ENCODE data around the gene ING3. TPM values are rescaled to one million over a fixed set of nuclear protein-coding genes. Genes with fewer than 3 reads are reported as not detected.

The ING3 gene
- total RNA-seq, 1 experiment from 2014 or later = 9.6 TPM

GRCh38 chr7:120994512-120995410 lies 44.2 kb downstream of the ING3 start:
- no peak overlapping the region for H3K4me3 Mint-ChIP-seq (ENCODE audit: low read depth, unreplicated experiment)
- intact Hi-C loops (cut with micrococcal nuclease; ENCODE audit: unreplicated experiment) = no loop called here
- peaks cover 23% of the 10 kb centered on the region for H3K4me1 Mint-ChIP-seq (ENCODE audit: low read depth, unreplicated experiment)
- DNase-seq = no peak
- TF ChIP-seq, protein P1, sequence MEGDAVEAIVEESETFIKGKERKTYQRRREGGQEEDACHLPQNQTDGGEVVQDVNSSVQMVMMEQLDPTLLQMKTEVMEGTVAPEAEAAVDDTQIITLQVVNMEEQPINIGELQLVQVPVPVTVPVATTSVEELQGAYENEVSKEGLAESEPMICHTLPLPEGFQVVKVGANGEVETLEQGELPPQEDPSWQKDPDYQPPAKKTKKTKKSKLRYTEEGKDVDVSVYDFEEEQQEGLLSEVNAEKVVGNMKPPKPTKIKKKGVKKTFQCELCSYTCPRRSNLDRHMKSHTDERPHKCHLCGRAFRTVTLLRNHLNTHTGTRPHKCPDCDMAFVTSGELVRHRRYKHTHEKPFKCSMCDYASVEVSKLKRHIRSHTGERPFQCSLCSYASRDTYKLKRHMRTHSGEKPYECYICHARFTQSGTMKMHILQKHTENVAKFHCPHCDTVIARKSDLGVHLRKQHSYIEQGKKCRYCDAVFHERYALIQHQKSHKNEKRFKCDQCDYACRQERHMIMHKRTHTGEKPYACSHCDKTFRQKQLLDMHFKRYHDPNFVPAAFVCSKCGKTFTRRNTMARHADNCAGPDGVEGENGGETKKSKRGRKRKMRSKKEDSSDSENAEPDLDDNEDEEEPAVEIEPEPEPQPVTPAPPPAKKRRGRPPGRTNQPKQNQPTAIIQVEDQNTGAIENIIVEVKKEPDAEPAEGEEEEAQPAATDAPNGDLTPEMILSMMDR (IDR thresholded peaks at IDR 0.05; ENCODE audit: unreplicated experiment) = no peak
- no peak overlapping the region for H3K27ac Mint-ChIP-seq (ENCODE audit: unreplicated experiment)
- H3K9me3 Mint-ChIP-seq (ENCODE audit: low read depth, unreplicated experiment) = no peaks in the 10 kb centered on the region
- H3K27me3 Mint-ChIP-seq (ENCODE audit: unreplicated experiment) = no peaks in the 10 kb centered on the region
- no TSS peak for BruUV-seq (replicated peaks)
- CTCF ChIA-PET = no interaction called here
- no peaks in the 10 kb centered on the region for H3K36me3 Mint-ChIP-seq (ENCODE audit: insufficient read depth, unreplicated experiment)

DNA sequence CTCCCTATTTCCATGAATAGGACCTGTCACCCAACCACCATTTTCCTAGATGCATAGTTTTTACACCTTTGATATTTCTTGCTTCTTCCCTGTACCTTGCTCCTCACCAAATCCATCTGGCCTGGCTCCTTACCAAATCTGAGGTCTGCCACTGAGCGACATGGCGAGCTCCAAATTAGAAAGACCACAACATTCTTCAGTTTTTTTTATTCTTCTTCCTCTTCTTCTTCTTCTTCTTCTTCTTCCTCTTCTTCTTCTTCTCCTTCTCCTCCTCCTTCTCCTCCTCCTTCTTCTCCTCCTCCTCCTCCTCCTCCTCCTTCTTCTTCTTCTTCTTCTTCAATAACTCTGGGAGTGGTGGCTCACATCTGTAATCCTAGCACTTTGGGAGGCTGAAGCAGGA lies 45.1 kb downstream of the ING3 start:
- no peaks in the 10 kb centered on the region for H3K36me3 Mint-ChIP-seq (ENCODE audit: insufficient read depth, unreplicated experiment)
- DNase-seq = no peak
- intact Hi-C loops (cut with micrococcal nuclease; ENCODE audit: unreplicated experiment) = no loop called here
- H3K4me3 Mint-ChIP-seq (ENCODE audit: low read depth, unreplicated experiment) = no peak overlapping the region
- CTCF ChIA-PET = interaction anchor here (0.6 to 1.3 kb wide), 2 partner anchors 112 to 1277 kb away, joined by 4 to 5 read pairs; no protein-coding TSS in a partner anchor
- no peaks in the 10 kb centered on the region for H3K9me3 Mint-ChIP-seq (ENCODE audit: low read depth, unreplicated experiment)
- no peak overlapping the region for H3K27ac Mint-ChIP-seq (ENCODE audit: unreplicated experiment)
- peaks cover 30% of the 10 kb centered on the region for H3K4me1 Mint-ChIP-seq (ENCODE audit: low read depth, unreplicated experiment)
- H3K27me3 Mint-ChIP-seq (ENCODE audit: unreplicated experiment) = no peaks in the 10 kb centered on the region
- no TSS peak for BruUV-seq (replicated peaks)
- TF ChIP-seq, protein P1 (IDR thresholded peaks at IDR 0.05; ENCODE audit: unreplicated experiment) = no peak

DNA sequence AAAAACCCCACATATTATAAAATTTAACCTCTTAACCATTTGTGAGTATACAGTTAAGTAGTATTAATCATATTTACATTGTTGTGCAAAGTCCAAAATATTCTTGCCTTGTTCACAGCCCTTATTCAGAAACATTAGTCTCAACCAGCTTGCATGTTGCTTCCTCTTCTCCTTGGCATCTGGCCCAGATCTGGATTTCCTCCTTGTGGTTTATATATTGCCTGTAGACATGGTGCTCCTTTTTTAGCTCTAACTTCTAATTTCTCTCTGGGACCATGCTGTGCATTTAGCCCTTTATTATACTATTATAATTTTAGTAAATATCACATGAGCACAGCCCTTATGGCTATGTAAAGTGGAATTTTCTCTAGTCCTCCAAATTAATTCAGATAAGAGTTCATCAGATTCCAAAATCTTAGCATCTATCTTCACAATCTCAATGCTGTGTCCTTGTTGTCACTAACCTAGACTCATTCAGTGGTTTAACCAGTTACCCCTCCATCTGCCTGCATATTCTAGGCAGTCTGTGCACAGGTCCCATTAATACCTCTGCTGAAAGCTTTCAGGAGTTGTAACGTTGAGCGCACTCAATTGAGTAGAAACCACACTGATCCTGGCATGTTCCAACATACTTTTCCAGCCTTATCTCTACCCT lies 45.9 kb downstream of the ING3 start:
- CTCF ChIA-PET = interaction anchor here (0.6 to 1.3 kb wide), 5 partner anchors 9 to 1276 kb away, joined by 3 to 5 read pairs (median 4); no protein-coding TSS in a partner anchor
- H3K4me1 Mint-ChIP-seq (ENCODE audit: low read depth, unreplicated experiment) = peaks cover 30% of the 10 kb centered on the region
- intact Hi-C loops (cut with micrococcal nuclease; ENCODE audit: unreplicated experiment) = no loop called here
- H3K4me3 Mint-ChIP-seq (ENCODE audit: low read depth, unreplicated experiment) = no peak overlapping the region
- H3K9me3 Mint-ChIP-seq (ENCODE audit: low read depth, unreplicated experiment) = no peaks in the 10 kb centered on the region
- H3K36me3 Mint-ChIP-seq (ENCODE audit: insufficient read depth, unreplicated experiment) = no peaks in the 10 kb centered on the region
- no peaks in the 10 kb centered on the region for H3K27me3 Mint-ChIP-seq (ENCODE audit: unreplicated experiment)
- TF ChIP-seq, protein P1 (IDR thresholded peaks at IDR 0.05; ENCODE audit: unreplicated experiment) = no peak
- no peak overlapping the region for H3K27ac Mint-ChIP-seq (ENCODE audit: unreplicated experiment)
- peak; percentile 79 for DNase-seq
- no TSS peak for BruUV-seq (replicated peaks)

GRCh38 chr7:120996988-120997345 lies 46.4 kb downstream of the ING3 start:
- BruUV-seq (replicated peaks) = no TSS peak
- TF ChIP-seq, protein P1 (IDR thresholded peaks at IDR 0.05; ENCODE audit: unreplicated experiment) = no peak
- no peaks in the 10 kb centered on the region for H3K36me3 Mint-ChIP-seq (ENCODE audit: insufficient read depth, unreplicated experiment)
- DNase-seq = no peak
- H3K4me1 Mint-ChIP-seq (ENCODE audit: low read depth, unreplicated experiment) = peaks cover 30% of the 10 kb centered on the region
- CTCF ChIA-PET = interaction anchor here (1.0 to 1.3 kb wide), 2 partner anchors 25 to 111 kb away, joined by 3 to 5 read pairs; no protein-coding TSS in a partner anchor
- H3K27ac Mint-ChIP-seq (ENCODE audit: unreplicated experiment) = no peak overlapping the region
- H3K27me3 Mint-ChIP-seq (ENCODE audit: unreplicated experiment) = no peaks in the 10 kb centered on the region
- no peaks in the 10 kb centered on the region for H3K9me3 Mint-ChIP-seq (ENCODE audit: low read depth, unreplicated experiment)
- no peak overlapping the region for H3K4me3 Mint-ChIP-seq (ENCODE audit: low read depth, unreplicated experiment)
- intact Hi-C loops (cut with micrococcal nuclease; ENCODE audit: unreplicated experiment) = no loop called here
